HG03565 (cell line): ENCODE measurements around the gene NFATC2.

Experiments used
- ATAC-seq: cut with Tn5 transposase; IDR thresholded peaks from one replicate; pipeline ENCODE4 v1.9.1; 2021; ENCODE audit warnings: mild to moderate bottlenecking, moderate library complexity; ENCODE audit not compliant: unreplicated experiment

Gene NFATC2

GRCh38 chr20:51452734-51453365 is 89.7 kb downstream of the NFATC2 start:
- no peak for ATAC-seq

GRCh38 chr20:51452091-51452613 is 90.4 kb downstream of the NFATC2 start:
- ATAC-seq, result no peak

GRCh38 chr20:51451484-51451883 is 91.0 kb downstream of the NFATC2 start:
- ATAC-seq, result no peak

GRCh38 chr20:51450984-51451383 is 91.5 kb downstream of the NFATC2 start:
- ATAC-seq, result no peak

GRCh38 chr20:51450221-51450712 is 92.3 kb downstream of the NFATC2 start:
- no peak for ATAC-seq

GRCh38 chr20:51449498-51450220 is 92.9 kb downstream of the NFATC2 start:
- ATAC-seq, result no peak

GRCh38 chr20:51447765-51448148 is 94.8 kb downstream of the NFATC2 start:
- ATAC-seq, result no peak

- no peak for ATAC-seq
These were observed 95.3 kb downstream of the NFATC2 start for GRCh38 chr20:51447097-51447764.

- no peak for ATAC-seq
These were observed 95.9 kb downstream of the NFATC2 start for GRCh38 chr20:51446656-51447055.

- no peak for ATAC-seq
These were observed 96.3 kb downstream of the NFATC2 start for GRCh38 chr20:51446230-51446629.

GRCh38 chr20:51445591-51445990 is 96.9 kb downstream of the NFATC2 start:
- no peak for ATAC-seq

- ATAC-seq, result no peak
These were observed 97.5 kb downstream of the NFATC2 start for GRCh38 chr20:51444922-51445438.

GRCh38 chr20:51444467-51444866 is 98.1 kb downstream of the NFATC2 start:
- no peak for ATAC-seq

- ATAC-seq, result no peak
These were observed 99.9 kb downstream of the NFATC2 start for GRCh38 chr20:51442602-51443001.

- no peak for ATAC-seq
These were observed 101.9 kb downstream of the NFATC2 start for GRCh38 chr20:51440589-51440988.

GRCh38 chr20:51439160-51439689 is 103.3 kb downstream of the NFATC2 start:
- no peak for ATAC-seq

GRCh38 chr20:51438136-51438535 is 104.4 kb downstream of the NFATC2 start:
- no peak for ATAC-seq

- peak; percentile 51 for ATAC-seq
These were observed 105.2 kb downstream of the NFATC2 start for GRCh38 chr20:51437182-51437924.

GRCh38 chr20:51434580-51435247 is 107.8 kb downstream of the NFATC2 start:
- ATAC-seq, result no peak

- ATAC-seq, result no peak
These were observed 108.5 kb downstream of the NFATC2 start for GRCh38 chr20:51434026-51434425.
